Measurements from ENCODE around the gene IBTK.
"Not testable (repeated sequence)": the region's sequence is repeated elsewhere in the genome, so short reads cannot be mapped to it uniquely, and the experiment has no call there.

Gene IBTK, protein sequence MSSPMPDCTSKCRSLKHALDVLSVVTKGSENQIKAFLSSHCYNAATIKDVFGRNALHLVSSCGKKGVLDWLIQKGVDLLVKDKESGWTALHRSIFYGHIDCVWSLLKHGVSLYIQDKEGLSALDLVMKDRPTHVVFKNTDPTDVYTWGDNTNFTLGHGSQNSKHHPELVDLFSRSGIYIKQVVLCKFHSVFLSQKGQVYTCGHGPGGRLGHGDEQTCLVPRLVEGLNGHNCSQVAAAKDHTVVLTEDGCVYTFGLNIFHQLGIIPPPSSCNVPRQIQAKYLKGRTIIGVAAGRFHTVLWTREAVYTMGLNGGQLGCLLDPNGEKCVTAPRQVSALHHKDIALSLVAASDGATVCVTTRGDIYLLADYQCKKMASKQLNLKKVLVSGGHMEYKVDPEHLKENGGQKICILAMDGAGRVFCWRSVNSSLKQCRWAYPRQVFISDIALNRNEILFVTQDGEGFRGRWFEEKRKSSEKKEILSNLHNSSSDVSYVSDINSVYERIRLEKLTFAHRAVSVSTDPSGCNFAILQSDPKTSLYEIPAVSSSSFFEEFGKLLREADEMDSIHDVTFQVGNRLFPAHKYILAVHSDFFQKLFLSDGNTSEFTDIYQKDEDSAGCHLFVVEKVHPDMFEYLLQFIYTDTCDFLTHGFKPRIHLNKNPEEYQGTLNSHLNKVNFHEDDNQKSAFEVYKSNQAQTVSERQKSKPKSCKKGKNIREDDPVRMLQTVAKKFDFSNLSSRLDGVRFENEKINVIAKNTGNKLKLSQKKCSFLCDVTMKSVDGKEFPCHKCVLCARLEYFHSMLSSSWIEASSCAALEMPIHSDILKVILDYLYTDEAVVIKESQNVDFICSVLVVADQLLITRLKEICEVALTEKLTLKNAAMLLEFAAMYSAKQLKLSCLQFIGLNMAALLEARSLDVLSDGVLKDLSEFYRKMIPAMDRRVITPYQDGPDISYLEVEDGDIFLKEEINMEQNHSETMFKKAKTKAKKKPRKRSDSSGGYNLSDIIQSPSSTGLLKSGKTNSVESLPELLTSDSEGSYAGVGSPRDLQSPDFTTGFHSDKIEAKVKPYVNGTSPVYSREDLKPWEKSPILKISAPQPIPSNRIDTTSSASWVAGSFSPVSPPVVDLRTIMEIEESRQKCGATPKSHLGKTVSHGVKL (N-terminal part only)

DNA sequence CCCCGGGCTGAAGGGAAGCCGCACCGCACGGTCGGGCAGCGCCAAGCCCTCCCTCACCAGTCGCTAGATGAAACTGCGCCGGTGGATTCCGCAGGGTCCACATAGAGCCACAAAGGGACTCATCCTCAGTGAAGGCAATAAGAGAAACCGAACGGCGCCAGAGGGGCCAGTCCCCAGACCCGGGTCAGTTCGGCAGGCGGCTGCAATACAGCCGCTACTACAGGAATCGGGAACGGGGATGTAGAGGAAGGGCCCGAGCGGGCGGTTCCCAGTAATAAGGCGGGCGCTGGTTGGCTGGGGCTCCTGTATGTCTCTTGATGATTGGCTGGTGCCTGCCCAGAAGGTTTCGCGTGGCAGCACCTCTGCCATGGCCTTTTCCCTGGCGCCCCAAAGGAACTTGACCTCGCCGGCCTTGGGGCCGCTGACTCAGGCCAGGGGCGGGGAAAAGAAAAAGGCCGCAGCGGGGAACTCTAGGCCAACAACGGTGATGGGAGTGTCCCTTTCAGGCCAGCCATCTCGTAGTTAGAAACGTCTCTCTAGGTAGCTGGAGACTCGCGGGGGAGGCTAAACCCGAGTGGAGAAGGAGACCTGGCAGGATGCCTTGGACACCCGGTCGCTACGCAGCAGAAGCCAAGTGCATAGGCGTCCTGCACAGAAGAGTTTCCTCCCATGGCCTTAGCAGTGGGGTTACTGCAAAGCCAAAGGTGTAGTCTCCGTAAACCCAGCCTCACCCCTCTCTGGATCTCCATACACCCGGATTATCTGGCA lies at the start of gene IBTK:
Gene IBTK (minus strand): TSS at position 240 of the 768 bp plus-strand sequence. CDS start 7,258 bp downstream, outside the sequence.
- POLR2A ChIA-PET: interaction anchor here (0.7 kb wide), 1 partner anchor 115 kb away, joined by 3 read pairs; no protein-coding TSS in a partner anchor
- peak within 1 kb of the TSS; percentile 77 for H3K4me3 ChIP-seq (ENCODE audit: low read depth, low read length)
- CTCF ChIA-PET: interaction anchor here (1.1 to 4.0 kb wide), 6 partner anchors 18 to 968 kb away, joined by 4 to 56 read pairs (median 5); partner anchors contain the start of genes DOP1A and UBE3D
- no peak for DNase-seq (ENCODE audit: low read depth, low spot score)
- TF ChIP-seq, protein P1, sequence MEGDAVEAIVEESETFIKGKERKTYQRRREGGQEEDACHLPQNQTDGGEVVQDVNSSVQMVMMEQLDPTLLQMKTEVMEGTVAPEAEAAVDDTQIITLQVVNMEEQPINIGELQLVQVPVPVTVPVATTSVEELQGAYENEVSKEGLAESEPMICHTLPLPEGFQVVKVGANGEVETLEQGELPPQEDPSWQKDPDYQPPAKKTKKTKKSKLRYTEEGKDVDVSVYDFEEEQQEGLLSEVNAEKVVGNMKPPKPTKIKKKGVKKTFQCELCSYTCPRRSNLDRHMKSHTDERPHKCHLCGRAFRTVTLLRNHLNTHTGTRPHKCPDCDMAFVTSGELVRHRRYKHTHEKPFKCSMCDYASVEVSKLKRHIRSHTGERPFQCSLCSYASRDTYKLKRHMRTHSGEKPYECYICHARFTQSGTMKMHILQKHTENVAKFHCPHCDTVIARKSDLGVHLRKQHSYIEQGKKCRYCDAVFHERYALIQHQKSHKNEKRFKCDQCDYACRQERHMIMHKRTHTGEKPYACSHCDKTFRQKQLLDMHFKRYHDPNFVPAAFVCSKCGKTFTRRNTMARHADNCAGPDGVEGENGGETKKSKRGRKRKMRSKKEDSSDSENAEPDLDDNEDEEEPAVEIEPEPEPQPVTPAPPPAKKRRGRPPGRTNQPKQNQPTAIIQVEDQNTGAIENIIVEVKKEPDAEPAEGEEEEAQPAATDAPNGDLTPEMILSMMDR (IDR thresholded peaks at IDR 0.05; ENCODE audit: insufficient read depth, low read length, missing control alignments): no peak

- ChIA-PET CTCF (interaction anchor here (0.7 to 1.6 kb wide), 2 partner anchors 12 to 16 kb away, joined by 3 read pairs; no protein-coding TSS in a partner anchor), POLR2A (no interaction called here)
- DNase-seq (ENCODE audit: low read depth, low spot score): no peak
- H3K4me3 ChIP-seq (ENCODE audit: low read depth, low read length): no peak overlapping the region
- TF ChIP-seq, protein P1 (IDR thresholded peaks at IDR 0.05; ENCODE audit: insufficient read depth, low read length, missing control alignments): no peak
Measured at GRCh38 chr6:82283771-82284410, 36.3 kb upstream of the IBTK start.

DNA sequence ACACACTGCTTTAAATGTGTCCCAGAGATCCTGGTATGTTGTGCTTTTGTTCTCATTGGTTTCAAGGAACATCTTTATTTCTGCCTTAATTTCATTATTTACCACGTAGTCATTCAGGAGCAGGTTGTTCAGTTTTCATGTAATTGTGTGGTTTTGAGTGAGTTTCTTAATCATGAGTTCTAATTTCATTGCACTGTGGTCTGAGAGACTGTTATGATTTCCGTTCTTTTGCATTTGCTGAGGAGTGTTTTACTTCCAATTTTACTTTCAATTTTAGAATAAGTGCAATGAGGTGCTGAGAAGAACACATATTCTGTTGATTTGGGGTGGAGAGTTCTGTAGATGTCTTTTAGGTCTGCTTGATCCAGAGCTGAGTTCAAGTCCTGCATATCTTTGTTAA lies 34.0 kb upstream of the IBTK start:
- DNase-seq (ENCODE audit: low read depth, low spot score); POLR2A ChIA-PET; H3K4me3 ChIP-seq (ENCODE audit: low read depth, low read length): not testable (repeated sequence)
- CTCF ChIA-PET: interaction anchor here (1.1 kb wide), 1 partner anchor 11 kb away, joined by 7 read pairs; no protein-coding TSS in a partner anchor

- H3K4me3 ChIP-seq (ENCODE audit: low read depth, low read length): no peak overlapping the region
- POLR2A ChIA-PET: no interaction called here
- DNase-seq (ENCODE audit: low read depth, low spot score): no peak
- TF ChIP-seq, protein P1 (IDR thresholded peaks at IDR 0.05; ENCODE audit: insufficient read depth, low read length, missing control alignments): no peak
- CTCF ChIA-PET: no interaction called here
Measured at GRCh38 chr6:82277686-82278085, 30.1 kb upstream of the IBTK start.

GRCh38 chr6:82275686-82276085 lies 28.1 kb upstream of the IBTK start:
- CTCF ChIA-PET: interaction anchor here (1.0 to 10.3 kb wide), 4 partner anchors 10 to 791 kb away, joined by 3 to 195 read pairs (median 9); partner anchors contain the start of genes DOP1A and UBE3D
- DNase-seq (ENCODE audit: low read depth, low spot score): no peak
- H3K4me3 ChIP-seq (ENCODE audit: low read depth, low read length): no peak overlapping the region
- POLR2A ChIA-PET: no interaction called here
- TF ChIP-seq, protein P1 (IDR thresholded peaks at IDR 0.05; ENCODE audit: insufficient read depth, low read length, missing control alignments): no peak

Data from AG04449 (cell line).